HG02571 (cell line): Measurements from ENCODE around the gene ADIPOR2.
"Not testable (repeated sequence)": the region's sequence is repeated elsewhere in the genome, so short reads cannot be mapped to it uniquely, and the experiment has no call there.

Experiments used
- ATAC-seq: cut with Tn5 transposase; IDR thresholded peaks from one replicate; pipeline ENCODE4 v1.9.1; 2021; ENCODE audit warnings: mild to moderate bottlenecking, moderate library complexity; ENCODE audit not compliant: unreplicated experiment

Gene ADIPOR2

GRCh38 chr12:1663440-1664132, 27.3 kb upstream of the ADIPOR2 start:
- no peak for ATAC-seq

DNA sequence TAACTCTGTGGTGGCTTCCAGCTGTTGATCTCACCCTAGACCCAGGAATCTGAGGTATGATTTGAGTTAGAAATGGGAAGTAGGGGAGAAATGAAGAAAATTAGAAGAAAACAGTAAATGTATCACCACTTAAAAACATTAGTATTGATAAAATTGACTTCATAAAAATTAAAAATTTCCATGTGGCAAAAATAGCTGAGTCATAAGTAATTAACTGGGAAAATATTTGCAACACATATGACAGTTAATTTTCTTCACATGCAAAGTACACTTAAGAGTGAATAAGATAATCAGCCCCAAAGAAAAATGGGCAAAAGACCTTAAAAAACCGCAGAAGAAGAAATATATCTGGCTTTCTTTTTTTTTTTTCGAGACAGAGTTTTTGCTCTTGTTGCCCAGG, 25.5 kb upstream of the ADIPOR2 start:
- no peak for ATAC-seq

DNA sequence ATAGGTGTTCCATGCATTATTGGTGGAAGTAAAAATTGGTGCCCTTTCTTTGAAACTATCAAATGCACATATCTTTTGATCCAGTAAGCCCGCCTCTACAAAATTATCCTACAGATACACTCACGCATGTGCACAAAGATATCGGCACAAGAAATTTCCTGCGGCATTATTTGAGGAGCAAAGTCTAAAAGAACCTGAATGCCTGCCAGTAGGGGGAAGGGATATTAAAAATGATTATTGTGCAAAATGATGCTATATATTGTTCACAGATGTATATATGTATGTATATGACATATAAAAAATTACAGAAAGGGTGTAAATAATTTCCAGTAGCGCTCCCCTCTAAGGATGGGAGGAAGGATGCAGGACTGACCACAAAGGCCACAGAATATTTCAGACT, 24.7 kb upstream of the ADIPOR2 start:
- ATAC-seq: no peak

DNA sequence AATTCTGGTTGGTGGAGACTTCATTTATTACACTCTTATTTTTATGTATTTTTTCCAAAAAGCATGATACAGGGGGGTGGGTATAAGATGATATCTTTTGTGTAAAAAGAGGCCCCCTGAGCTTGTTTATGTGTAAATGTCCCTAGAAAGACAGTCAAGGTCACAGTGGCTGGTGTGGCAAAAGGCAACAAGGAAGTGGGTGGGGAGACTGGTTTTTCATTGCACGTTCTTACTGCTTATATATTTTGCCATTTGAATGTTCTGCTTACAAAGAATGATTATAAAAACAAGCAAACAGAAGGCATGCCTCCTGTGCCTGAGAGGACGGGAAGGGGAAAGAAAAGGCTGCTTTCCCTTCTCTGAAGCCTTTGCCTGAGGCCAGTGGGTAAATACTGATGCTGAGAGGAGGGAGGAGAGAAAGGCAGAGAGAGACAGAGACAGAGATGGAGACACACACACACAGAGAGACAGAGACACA, 24.1 kb upstream of the ADIPOR2 start:
- no peak for ATAC-seq

- no peak for ATAC-seq
Measured at GRCh38 chr12:1668833-1669543, 21.9 kb upstream of the ADIPOR2 start.

DNA sequence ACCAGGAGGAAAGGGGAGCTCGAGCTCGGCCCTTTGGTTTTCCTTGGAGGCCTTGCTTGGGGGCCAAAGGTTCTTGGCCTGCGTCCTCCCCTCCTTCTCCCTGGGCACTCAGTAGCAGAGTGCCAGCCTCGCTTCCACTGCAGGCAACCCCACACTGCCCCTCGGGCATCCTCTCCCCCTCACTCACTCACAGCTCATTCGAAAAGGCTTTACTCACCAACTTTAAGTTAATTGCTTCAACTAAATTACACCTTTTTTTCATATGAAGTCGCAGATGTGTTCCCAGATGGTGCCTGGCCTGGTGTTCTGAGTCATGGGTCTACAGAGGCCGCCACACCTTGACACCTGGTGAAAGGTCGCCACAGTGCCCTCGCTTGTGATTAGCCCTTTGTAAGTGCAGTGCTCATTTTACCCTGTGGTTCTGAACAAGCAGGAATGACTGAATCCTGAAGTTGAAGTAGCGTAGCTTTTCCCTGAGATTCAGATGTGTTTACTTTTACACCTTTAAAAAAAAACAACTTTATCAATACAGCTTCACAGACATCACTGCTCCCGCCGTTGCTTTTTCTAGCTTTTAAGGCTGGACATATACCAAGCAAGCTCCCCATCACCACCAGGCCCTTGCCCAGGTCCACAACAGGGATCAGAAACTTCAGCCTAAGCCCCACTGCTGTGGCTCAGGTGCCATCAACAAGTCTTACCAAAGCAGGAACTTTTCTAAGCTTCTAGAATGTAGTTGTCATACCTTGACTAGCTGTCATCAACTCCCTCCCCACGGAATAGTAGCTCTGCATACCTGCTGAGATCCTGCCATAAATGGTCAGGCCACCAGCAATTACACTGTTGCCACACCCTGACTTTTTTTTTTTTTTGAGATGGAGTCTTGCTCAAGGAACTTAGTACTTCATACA, 20.3 kb upstream of the ADIPOR2 start:
- no peak for ATAC-seq

DNA sequence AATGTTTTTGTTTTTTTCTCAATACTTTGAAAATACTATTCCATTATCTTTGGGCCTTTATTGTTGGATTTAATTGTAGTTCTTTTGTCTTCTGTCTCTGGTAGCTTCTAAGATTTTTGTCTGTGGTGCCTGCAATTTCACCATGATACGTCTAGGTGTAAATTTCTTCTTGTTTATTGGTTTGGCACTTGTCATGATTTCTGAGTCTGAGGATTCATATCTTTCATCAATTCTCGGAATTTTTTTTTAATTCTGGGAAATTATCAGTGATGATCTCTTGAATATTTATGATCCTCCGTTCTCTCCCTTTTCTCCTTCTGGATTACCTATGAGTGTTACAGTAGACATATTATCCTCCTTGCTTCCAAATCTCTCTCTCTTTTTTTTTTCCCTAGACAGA, 14.8 kb upstream of the ADIPOR2 start:
- ATAC-seq: no peak

DNA sequence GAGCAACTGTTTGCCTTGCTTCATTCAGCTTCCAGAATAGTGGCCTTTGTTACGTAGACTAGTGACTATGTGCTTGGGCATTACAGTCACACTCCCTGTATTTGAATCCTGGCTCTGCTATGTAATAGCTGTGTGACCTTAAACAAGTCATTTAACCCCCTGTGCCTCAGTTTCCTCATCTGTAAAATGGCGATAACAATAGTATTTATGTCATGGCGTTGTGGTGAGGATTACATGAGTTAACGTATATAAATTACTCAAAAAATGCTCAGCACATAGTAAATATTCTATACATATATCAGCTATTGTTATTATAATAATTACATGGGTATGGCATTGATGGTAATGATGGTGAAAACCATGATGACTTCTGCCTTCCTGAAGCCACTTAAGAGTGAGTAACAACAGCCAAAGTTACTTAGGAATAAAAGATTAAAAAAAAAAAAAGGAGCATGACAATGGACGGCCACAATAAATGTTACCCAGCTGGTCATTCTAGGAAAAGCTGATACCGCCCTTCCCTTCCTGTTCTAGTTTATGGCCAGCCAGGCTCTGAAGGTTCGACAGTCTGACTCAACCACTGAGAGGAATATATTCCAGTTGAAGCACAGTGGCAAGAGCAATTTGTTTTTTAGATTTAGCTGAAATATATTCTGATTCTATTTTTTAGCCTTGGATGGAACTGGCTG, 9.9 kb upstream of the ADIPOR2 start:
- no peak for ATAC-seq

DNA sequence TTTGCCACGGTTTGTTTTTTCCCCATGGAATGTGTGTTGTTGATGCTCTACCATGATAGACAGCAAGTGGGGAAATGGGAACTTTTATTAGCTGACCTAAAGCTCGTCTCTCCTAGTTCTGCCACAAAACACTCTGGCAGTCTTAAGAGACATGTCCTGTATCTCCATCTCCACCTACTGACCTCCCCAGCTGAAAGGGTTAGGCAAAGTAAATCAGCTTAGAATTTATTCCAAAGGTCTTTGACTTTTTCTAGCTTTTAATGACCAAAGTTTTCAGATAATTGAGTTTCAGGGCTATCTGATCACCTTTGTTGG, 9.4 kb upstream of the ADIPOR2 start:
- ATAC-seq: no peak

DNA sequence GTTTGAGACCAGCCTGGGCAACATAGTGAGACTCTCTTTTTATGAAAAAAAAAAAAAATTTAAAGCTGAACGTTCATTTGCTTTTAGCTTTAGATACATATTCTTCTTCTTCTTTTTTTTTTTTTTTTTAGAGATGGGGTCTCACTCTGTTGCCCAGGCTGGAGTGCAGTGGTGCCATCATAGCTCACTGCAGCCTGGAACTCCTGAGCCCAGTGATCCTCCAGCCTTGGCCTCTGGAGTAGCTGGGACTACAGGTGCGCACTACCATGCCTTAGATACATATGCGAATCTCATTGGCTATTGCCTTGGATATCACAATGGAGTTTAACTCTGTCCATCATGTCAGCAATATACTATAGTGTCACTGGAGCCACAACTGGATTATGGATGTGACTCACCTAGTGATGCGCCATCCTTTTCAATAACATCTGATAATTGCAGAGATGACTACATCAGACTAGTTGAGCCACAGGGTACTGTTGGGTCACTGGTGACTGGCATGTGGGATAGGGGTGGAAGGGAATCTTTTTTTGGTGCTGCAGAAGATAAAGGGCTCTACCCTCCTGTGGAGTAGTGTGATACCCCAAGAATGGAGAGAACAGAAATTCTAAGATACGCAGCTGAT, 2.7 kb upstream of the ADIPOR2 start:
- ATAC-seq: no peak

- ATAC-seq: peak; percentile 43
Measured at GRCh38 chr12:1691123-1692007, 495 bp downstream of the ADIPOR2 start.

DNA sequence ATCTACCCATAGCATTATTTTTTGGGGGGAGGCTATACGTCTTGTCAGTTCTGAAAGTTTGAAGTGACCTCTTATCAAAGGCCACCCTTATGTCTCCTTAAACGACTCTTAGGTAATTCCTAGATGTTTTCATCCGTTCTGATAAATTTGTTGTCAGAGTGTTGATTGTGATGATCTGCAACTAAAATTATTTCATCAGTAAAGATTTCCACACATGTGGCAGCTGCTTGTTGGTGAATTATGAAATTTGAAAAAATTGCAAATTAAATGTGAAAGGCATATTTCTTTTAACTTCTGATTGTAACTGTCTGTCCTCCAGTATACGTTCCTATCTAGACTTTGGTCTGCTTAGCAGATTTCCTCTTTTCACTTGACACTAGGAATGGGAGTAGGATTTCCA, 1.4 kb downstream of the ADIPOR2 start:
- no peak for ATAC-seq

GRCh38 chr12:1692895-1693610, 2.2 kb downstream of the ADIPOR2 start:
- no peak for ATAC-seq

GRCh38 chr12:1695097-1695496, 4.2 kb downstream of the ADIPOR2 start:
- ATAC-seq: not testable (repeated sequence)

DNA sequence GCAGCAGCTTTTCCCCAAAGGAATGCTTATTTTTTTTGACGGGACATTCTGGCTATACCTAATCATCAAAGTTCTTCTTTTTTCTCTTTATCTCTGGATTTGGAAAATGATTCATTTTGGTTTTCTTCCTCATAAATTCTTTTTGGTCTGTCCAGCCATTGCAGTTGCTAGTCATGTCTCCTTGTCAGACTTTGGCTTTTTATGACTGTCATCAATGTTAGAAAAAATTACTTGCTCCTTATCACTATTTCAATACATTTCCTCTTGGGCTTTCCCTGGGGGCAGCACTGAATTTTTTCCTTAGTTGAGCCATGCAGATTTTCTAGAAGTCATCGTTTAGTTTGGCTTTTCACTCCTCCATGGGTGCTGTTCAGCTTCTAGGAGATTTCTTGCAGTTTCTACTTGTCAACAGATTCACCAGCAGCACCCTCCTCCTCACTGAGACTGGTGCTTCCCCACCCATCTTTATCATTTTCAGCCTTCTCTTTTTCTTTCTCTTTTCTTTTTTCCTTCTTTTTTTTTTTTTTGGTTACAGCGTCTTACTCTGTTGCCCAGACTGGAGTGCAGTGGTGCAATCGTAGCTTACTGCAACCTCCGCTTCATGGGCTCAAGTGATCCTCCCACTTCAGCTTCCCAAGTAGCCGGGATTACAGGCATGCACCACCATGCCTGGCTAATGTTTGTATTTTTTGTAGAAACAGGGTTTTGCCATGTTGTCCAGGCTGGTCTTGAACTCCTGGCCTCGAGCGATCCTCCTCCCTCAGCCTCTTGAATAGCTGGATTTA, 5.2 kb downstream of the ADIPOR2 start:
- no peak for ATAC-seq

GRCh38 chr12:1696800-1697199, 5.9 kb downstream of the ADIPOR2 start:
- no peak for ATAC-seq

DNA sequence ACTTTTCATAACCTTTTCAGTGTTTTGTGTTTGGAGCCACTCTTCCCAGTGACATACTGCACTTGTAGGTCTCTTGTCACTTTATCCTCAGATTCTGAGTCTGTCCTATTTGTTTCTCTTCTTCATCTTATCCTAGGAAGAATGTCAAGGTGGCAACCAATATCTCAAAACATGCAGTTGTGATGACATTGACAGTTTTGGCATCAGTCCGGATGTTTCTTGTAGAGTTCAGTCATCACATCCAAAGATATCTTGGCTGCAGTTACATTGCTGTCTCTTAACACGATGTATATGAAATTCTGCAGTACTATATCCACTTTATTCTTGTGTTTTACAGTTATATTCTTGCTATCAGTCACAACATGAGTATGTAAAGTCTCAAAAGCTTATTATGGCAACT, 6.4 kb downstream of the ADIPOR2 start:
- no peak for ATAC-seq

DNA sequence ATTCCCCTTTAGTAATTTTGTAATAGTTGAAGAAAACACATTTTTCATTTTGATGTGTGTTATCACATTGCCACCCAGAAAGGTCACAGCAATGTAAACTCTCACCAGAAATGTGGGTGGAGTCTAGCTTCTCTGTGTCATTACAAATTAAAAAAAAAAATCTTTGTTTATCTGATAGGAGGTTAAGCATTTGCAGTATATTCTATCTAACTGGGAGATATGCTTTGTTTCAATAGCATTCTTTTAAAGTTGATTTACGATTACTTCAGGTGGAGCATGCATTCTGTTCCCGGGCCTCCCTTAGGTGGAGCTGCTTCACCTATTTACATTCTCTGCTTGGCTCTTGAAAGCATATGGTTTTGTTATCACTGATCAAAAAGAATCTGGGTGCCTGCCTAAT, 7.8 kb downstream of the ADIPOR2 start:
- no peak for ATAC-seq
